Epithelial cell of proximal tubule (primary cell): ENCODE results near the gene CCDC121. TPM values are rescaled to one million over a fixed set of nuclear protein-coding genes. Genes with fewer than 3 reads are reported as not detected.

Source experiments
- DNase-seq: peaks from one replicate; pipeline ENCODE4 v3.0.0-alpha.2; 2011; ENCODE audit warnings: low read depth
- H3K4me3 ChIP-seq: 2 replicates; pipeline ENCODE4 v1.5.1; 2011; ENCODE audit warnings: low read depth, mild to moderate bottlenecking, low read length
- CTCF ChIP-seq: conservative IDR thresholded peaks from 2 replicates; pipeline ENCODE4 v1.5.1; 2012; ENCODE audit warnings: low read depth, mild to moderate bottlenecking, low read length
- total RNA-seq: library from RNA; depleted of rRNA; stranded (reverse); fragments of >200 nt; gene quantifications from 2 replicates; pipeline ENCODE4 v1.2.3, GENCODE V29; 2015

CCDC121 gene
- total RNA-seq, 1 donor from 2014 or later: 0.12 TPM

- no peak for TF ChIP-seq CTCF
- no peak for DNase-seq
- no peak overlapping the region for H3K4me3 ChIP-seq
Observed at GRCh38 chr2:27581417-27582128, 47.2 kb downstream of the CCDC121 start.

Other genes starting within 250 kb of the CCDC121 start
- gene ZNF513, start 248.3 kb downstream of the CCDC121 start, total RNA-seq: 5.6 and 9.5 TPM in 2 replicates
- gene PPM1G, start 219.4 kb downstream of the CCDC121 start, total RNA-seq: 135 and 228 TPM in 2 replicates
- gene NRBP1, start 200.4 kb downstream of the CCDC121 start, total RNA-seq: 60.2 and 77.1 TPM in 2 replicates
- 10.0 and 20.5 TPM in 2 replicates for gene KRTCAP3, start 186.6 kb downstream of the CCDC121 start, total RNA-seq
- 3.7 and 12.1 TPM in 2 replicates for gene IFT172, start 139.3 kb downstream of the CCDC121 start, total RNA-seq
- gene FNDC4, start 133.8 kb downstream of the CCDC121 start, total RNA-seq: 7.3 and 26.6 TPM in 2 replicates
- 0.58 TPM in 1 of 2 replicates, not detected in the other for gene GCKR, start 132.2 kb downstream of the CCDC121 start, total RNA-seq
- 26.3 and 27.4 TPM in 2 replicates for gene ZNF512, start 46.0 kb downstream of the CCDC121 start, total RNA-seq
- 45.3 and 67.6 TPM in 2 replicates for gene GPN1, start within 50 bp of the CCDC121 start, total RNA-seq
- gene SUPT7L, start 34.6 kb upstream of the CCDC121 start, total RNA-seq: 15.3 and 21.3 TPM in 2 replicates
- gene SLC4A1AP, start 34.9 kb upstream of the CCDC121 start, total RNA-seq: 25.8 and 34.7 TPM in 2 replicates
- gene MRPL33, start 142.7 kb upstream of the CCDC121 start, total RNA-seq: 222 and 290 TPM in 2 replicates